Measurements from ENCODE around the gene PRLR. TPM values are rescaled to one million over a fixed set of nuclear protein-coding genes. Genes with fewer than 3 reads are reported as not detected.

Gene PRLR
- total and polyA plus RNA-seq, 2 of the 8 experiments (the other 6 are each of a cell fraction or from before 2014, with no cell fraction given): 0.53 to 2.5 TPM

- Histone ChIP-seq H3K23ac (ENCODE audit: insufficient read length) (no peak overlapping the region), H3K18ac (ENCODE audit: extremely low read depth, low read length) (no peak overlapping the region), H3K9me3 (ENCODE audit: insufficient read depth in 2 of 2, low read depth in 1 of 2, low read length in 1 of 2) (no peaks in the 10 kb centered on the region), H4K20me1 (replicated peaks in 1 of 2; ENCODE audit: control insufficient read depth in 1 of 2, insufficient read depth in 2 of 2, low read length in 2 of 2) (no peaks in the 10 kb centered on the region), H2BK12ac (ENCODE audit: low read depth, low read length) (no peak overlapping the region), H4K8ac (ENCODE audit: extremely low read depth, insufficient read depth, low read length) (no peak overlapping the region), H3K27ac (ENCODE audit: low read depth, low read length) (no peak overlapping the region), H2AK5ac (ENCODE audit: low read depth, low read length) (no peak overlapping the region), H3K4me3 (ENCODE audit: extremely low read depth in 1 of 4, insufficient read depth in 2 of 4, low read depth in 3 of 4, low read length in 4 of 4) (no peak overlapping the region), H3K9ac (replicated peaks in 1 of 4; ENCODE audit: extremely low read depth in 1 of 4, low read depth in 3 of 4, low read length in 3 of 4) (no peak overlapping the region), H2BK120ac (replicated peaks; ENCODE audit: low read depth, low read length) (no peak overlapping the region), H3K27me3 (replicated peaks in 1 of 4; ENCODE audit: control insufficient read depth in 3 of 4, extremely low read depth in 1 of 4, insufficient read depth in 3 of 4, low read length in 3 of 4) (no peaks in the 10 kb centered on the region), H3K4me2 (ENCODE audit: insufficient read depth in 1 of 2, low read depth in 2 of 2, low read length in 2 of 2) (no peak overlapping the region), H2BK5ac (ENCODE audit: low read depth, low read length) (no peak overlapping the region), H3K23me2 (ENCODE audit: low read depth, low read length) (no peaks in the 10 kb centered on the region), H4K5ac (ENCODE audit: insufficient read length, low read depth, low read length) (no peak overlapping the region), H3K14ac (ENCODE audit: insufficient read length) (no peak overlapping the region), H2AFZ (ENCODE audit: low read length) (no peak overlapping the region), H4K91ac (replicated peaks; ENCODE audit: insufficient read length, low read length) (no peak overlapping the region), H3K79me2 (ENCODE audit: control insufficient read depth in 1 of 2, insufficient read depth in 2 of 2, low read length in 2 of 2) (no peaks in the 10 kb centered on the region), H3K56ac (replicated peaks; ENCODE audit: insufficient read length, low read depth, low read length) (no peak overlapping the region), H2BK20ac (ENCODE audit: low read length) (no peak overlapping the region), H2BK15ac (ENCODE audit: low read length) (no peak overlapping the region), H3K36me3 (ENCODE audit: control insufficient read depth in 2 of 4, insufficient read depth in 4 of 4, low read length in 3 of 4) (no peaks in the 10 kb centered on the region), H3K4ac (replicated peaks; ENCODE audit: insufficient read length, low read depth, low read length) (no peak overlapping the region), H3K4me1 (replicated peaks in 1 of 4; ENCODE audit: control insufficient read depth in 3 of 4, insufficient read depth in 4 of 4, low read length in 3 of 4) (peaks cover 0 to 10% (median 0%) of the 10 kb centered on the region in 4 experiments; a peak in 3 of 7 replicates), H3K79me1 (ENCODE audit: low read depth, low read length) (no peaks in the 10 kb centered on the region)
- CTCF ChIA-PET (ENCODE audit: partially characterized antibody): interaction anchor here (0.8 to 1.1 kb wide), 3 partner anchors 8 to 77 kb away, joined by 3 read pairs; no protein-coding TSS in a partner anchor
- no peak for FAIRE-seq
- TF ChIP-seq RXRA (IDR thresholded peaks at IDR 0.05; ENCODE audit: insufficient read depth, low read depth, low read length) (no peak), FOSL1 (IDR thresholded peaks at IDR 0.05; ENCODE audit: insufficient read depth, low read depth, low read length) (no peak), CBX8 (IDR thresholded peaks at IDR 0.05; ENCODE audit: borderline replicate concordance, low read depth, low read length) (no peak), CHD2 (IDR thresholded peaks at IDR 0.05; ENCODE audit: low read length) (no peak), SIX5 (IDR thresholded peaks at IDR 0.05; ENCODE audit: low read depth, low read length) (no peak)
- 81% methylated on average over 3 of the region's 3 CpGs; no CpG with 5 or more reads in 1 of the 2 experiments for WGBS, 2 experiments (ENCODE audit: extremely low coverage in 1 of 2, insufficient coverage in 1 of 2, insufficient read length in 1 of 2, insufficient replicate concordance in 2 of 2, low coverage in 1 of 2, low lambda C conversion rate in 2 of 2, missing lambda C conversion rate in 1 of 2)
- POLR2A ChIA-PET (ENCODE audit: partially characterized antibody): no interaction called here
- no peak for DNase-seq (ENCODE audit: low read depth in 1 of 2, low spot score in 2 of 2)
Measured at GRCh38 chr5:35035271-35035670, 195.0 kb downstream of the PRLR start.
